HG03135 (cell line): Measurements from ENCODE around the gene SBNO2.

Experiments
- ATAC-seq: cut with Tn5 transposase; IDR thresholded peaks from one replicate; pipeline ENCODE4 v1.9.1; 2021; ENCODE audit warnings: mild to moderate bottlenecking, moderate library complexity; ENCODE audit not compliant: unreplicated experiment

Gene SBNO2

GRCh38 chr19:1074544-1075283, 99.4 kb downstream of the SBNO2 start:
- ATAC-seq, result peak; percentile 34

- no peak for ATAC-seq
These were observed 100.0 kb downstream of the SBNO2 start for GRCh38 chr19:1073956-1074517.

- ATAC-seq, result no peak
These were observed 100.8 kb downstream of the SBNO2 start for GRCh38 chr19:1073063-1073955.

- no peak for ATAC-seq
These were observed 101.6 kb downstream of the SBNO2 start for GRCh38 chr19:1072371-1073015.

- no peak for ATAC-seq
These were observed 102.9 kb downstream of the SBNO2 start for GRCh38 chr19:1070931-1071791.

- no peak for ATAC-seq
These were observed 103.5 kb downstream of the SBNO2 start for GRCh38 chr19:1070576-1070930.

- no peak for ATAC-seq
These were observed 104.9 kb downstream of the SBNO2 start for GRCh38 chr19:1069009-1069779.

GRCh38 chr19:1068009-1069001, 105.8 kb downstream of the SBNO2 start:
- no peak for ATAC-seq

- peak; percentile 14 for ATAC-seq
These were observed 106.6 kb downstream of the SBNO2 start for GRCh38 chr19:1067341-1067957.

- ATAC-seq, result peak; percentile 33
These were observed 107.2 kb downstream of the SBNO2 start, which contains the start of gene ARHGAP45 for GRCh38 chr19:1066748-1067340. TSS of gene ARHGAP45 (plus strand) at chr19:1067167. CDS start at chr19:1067406, 239 bp downstream.

GRCh38 chr19:1066251-1066747, 107.8 kb downstream of the SBNO2 start:
- ATAC-seq, result no peak

- no peak for ATAC-seq
These were observed 108.4 kb downstream of the SBNO2 start for GRCh38 chr19:1065606-1066109.

GRCh38 chr19:1064661-1065605, 109.1 kb downstream of the SBNO2 start:
- no peak for ATAC-seq

GRCh38 chr19:1063909-1064660, 110.0 kb downstream of the SBNO2 start:
- no peak for ATAC-seq
